ENCODE measurements around the gene EEF2K. TPM values are rescaled to one million over a fixed set of nuclear protein-coding genes. Genes with fewer than 3 reads are reported as not detected.
A peak's percentile ranks its signal among the peaks of the same experiment; 100 is the strongest.

The EEF2K gene
- total RNA-seq, 2 experiments from 2014 or later: 25.7 to 26.1 TPM

GRCh38 chr16:22284637-22285036 is 78.6 kb downstream of the EEF2K start:
- no peaks in the 10 kb centered on the region for H3K4me1 Mint-ChIP-seq
- POLR2A ChIA-PET: no interaction called here

GRCh38 chr16:22285080-22285479 is 79.0 kb downstream of the EEF2K start:
- ATAC-seq (ENCODE audit: low read depth): no peak

More at GRCh38 chr16:22284637-22285036, 78.6 kb downstream of the EEF2K start:
- Mint-ChIP-seq H3K9me3 (no peaks in the 10 kb centered on the region), H3K27ac (no peak overlapping the region), H3K36me3 (peaks cover 18% of the 10 kb centered on the region), H3K27me3 (no peaks in the 10 kb centered on the region), H3K4me3 (no peak overlapping the region)
- ATAC-seq (ENCODE audit: low read depth) (no peak), DNase-seq (no peak)

GRCh38 chr16:22291020-22291419 is 84.9 kb downstream of the EEF2K start:
- POLR2A ChIA-PET: no interaction called here
- no peak for DNase-seq
- no peak overlapping the region for H3K4me3 Mint-ChIP-seq
- no peaks in the 10 kb centered on the region for H3K9me3 Mint-ChIP-seq
- H3K4me1 Mint-ChIP-seq: peaks cover 6% of the 10 kb centered on the region
- peaks cover 2% of the 10 kb centered on the region for H3K27me3 Mint-ChIP-seq
- ATAC-seq (ENCODE audit: low read depth): no peak
- H3K36me3 Mint-ChIP-seq: peaks cover 2% of the 10 kb centered on the region
- H3K27ac Mint-ChIP-seq: no peak overlapping the region

More at GRCh38 chr16:22285080-22285479, 79.0 kb downstream of the EEF2K start:
- Mint-ChIP-seq H3K4me3 (no peak overlapping the region), H3K27ac (no peak overlapping the region), H3K9me3 (no peaks in the 10 kb centered on the region), H3K4me1 (no peaks in the 10 kb centered on the region), H3K27me3 (no peaks in the 10 kb centered on the region), H3K36me3 (peaks cover 18% of the 10 kb centered on the region)
- no peak for DNase-seq
- POLR2A ChIA-PET: no interaction called here

- peaks cover 10% of the 10 kb centered on the region for H3K4me1 Mint-ChIP-seq
- DNase-seq (no peak), ATAC-seq (ENCODE audit: low read depth) (no peak)
- H3K27me3 Mint-ChIP-seq: peaks cover 2% of the 10 kb centered on the region
- peaks cover 3% of the 10 kb centered on the region for H3K36me3 Mint-ChIP-seq
- peak overlapping the region; percentile 9 for H3K27ac Mint-ChIP-seq
- H3K4me3 Mint-ChIP-seq: no peak overlapping the region
- POLR2A ChIA-PET: no interaction called here
- no peaks in the 10 kb centered on the region for H3K9me3 Mint-ChIP-seq
Measured at GRCh38 chr16:22291860-22292318, 85.8 kb downstream of the EEF2K start.

- Mint-ChIP-seq H3K27me3 (peaks cover 2% of the 10 kb centered on the region), H3K4me3 (no peak overlapping the region), H3K36me3 (peaks cover 5% of the 10 kb centered on the region), H3K9me3 (no peaks in the 10 kb centered on the region), H3K4me1 (peaks cover 10% of the 10 kb centered on the region), H3K27ac (no peak overlapping the region)
- POLR2A ChIA-PET: no interaction called here
- DNase-seq (no peak), ATAC-seq (ENCODE audit: low read depth) (no peak)
Measured at GRCh38 chr16:22292320-22292719, 86.2 kb downstream of the EEF2K start.

GRCh38 chr16:22293137-22294106 is 87.3 kb downstream of the EEF2K start:
- no peak for DNase-seq
- Mint-ChIP-seq H3K27me3 (peaks cover 2% of the 10 kb centered on the region), H3K36me3 (peaks cover 8% of the 10 kb centered on the region), H3K9me3 (no peaks in the 10 kb centered on the region), H3K4me3 (no peak overlapping the region), H3K27ac (no peak overlapping the region), H3K4me1 (peaks cover 14% of the 10 kb centered on the region)
- POLR2A ChIA-PET: interaction anchor here (0.7 kb wide), 1 partner anchor 51 kb away, joined by 7 read pairs; no protein-coding TSS in a partner anchor
- ATAC-seq (ENCODE audit: low read depth): no peak

GRCh38 chr16:22296225-22297113 is 90.4 kb downstream of the EEF2K start:
- POLR2A ChIA-PET: interaction anchor here (0.7 to 4.0 kb wide), 4 partner anchors 56 to 105 kb away, joined by 3 to 38 read pairs (median 20); partner anchors contain the start of gene EEF2K
- no peak for ATAC-seq (ENCODE audit: low read depth)

GRCh38 chr16:22297114-22297870 is 91.2 kb downstream of the EEF2K start, which contains the start of gene POLR3E:
TSS of gene POLR3E (plus strand) at chr16:22297409. CDS start at chr16:22302969, 5,560 bp downstream.
- H3K4me1 Mint-ChIP-seq: peaks cover 32% of the 10 kb centered on the region
- H3K36me3 Mint-ChIP-seq: peaks cover 8% of the 10 kb centered on the region

More at GRCh38 chr16:22296225-22297113, 90.4 kb downstream of the EEF2K start:
- peaks cover 2% of the 10 kb centered on the region for H3K27me3 Mint-ChIP-seq
- DNase-seq: no peak
- peak overlapping the region; percentile 95 for H3K27ac Mint-ChIP-seq
- peaks cover 32% of the 10 kb centered on the region for H3K4me1 Mint-ChIP-seq
- peak overlapping the region; percentile 93 for H3K4me3 Mint-ChIP-seq
- H3K36me3 Mint-ChIP-seq: peaks cover 7% of the 10 kb centered on the region
- H3K9me3 Mint-ChIP-seq: no peaks in the 10 kb centered on the region

GRCh38 chr16:22297871-22298733 is 92.0 kb downstream of the EEF2K start:
- POLR2A ChIA-PET: interaction anchor here (1.3 to 4.0 kb wide), 6 partner anchors 58 to 107 kb away, joined by 4 to 38 read pairs (median 9); partner anchors contain the start of gene EEF2K
- H3K4me3 Mint-ChIP-seq: peak overlapping the region; percentile 93
- ATAC-seq (ENCODE audit: low read depth): peak; percentile 43

More at GRCh38 chr16:22297114-22297870, 91.2 kb downstream of the EEF2K start, which contains the start of gene POLR3E:
- Mint-ChIP-seq H3K9me3 (no peaks in the 10 kb centered on the region), H3K27me3 (peaks cover 2% of the 10 kb centered on the region), H3K27ac (peak within 1 kb of the TSS; percentile 95), H3K4me3 (peak within 1 kb of the TSS; percentile 93)
- peak; percentile 100 for DNase-seq
- POLR2A ChIA-PET: interaction anchor here (1.5 to 4.0 kb wide), 5 partner anchors 57 to 106 kb away, joined by 6 to 38 read pairs (median 12); partner anchors contain the start of gene EEF2K
- ATAC-seq (ENCODE audit: low read depth): peak; percentile 82

GRCh38 chr16:22299036-22299435 is 93.0 kb downstream of the EEF2K start:
- H3K27me3 Mint-ChIP-seq: peaks cover 2% of the 10 kb centered on the region
- no peak for DNase-seq
- no peaks in the 10 kb centered on the region for H3K9me3 Mint-ChIP-seq
- H3K4me3 Mint-ChIP-seq: peak overlapping the region; percentile 93
- H3K36me3 Mint-ChIP-seq: peaks cover 13% of the 10 kb centered on the region
- peaks cover 32% of the 10 kb centered on the region for H3K4me1 Mint-ChIP-seq
- no peak for ATAC-seq (ENCODE audit: low read depth)
- POLR2A ChIA-PET: interaction anchor here (0.7 to 4.0 kb wide), 6 partner anchors 59 to 228 kb away, joined by 4 to 38 read pairs (median 6); partner anchors contain the start of gene EEF2K
- H3K27ac Mint-ChIP-seq: peak overlapping the region; percentile 95

More at GRCh38 chr16:22297871-22298733, 92.0 kb downstream of the EEF2K start:
- no peaks in the 10 kb centered on the region for H3K9me3 Mint-ChIP-seq
- H3K4me1 Mint-ChIP-seq: peaks cover 32% of the 10 kb centered on the region
- peaks cover 10% of the 10 kb centered on the region for H3K36me3 Mint-ChIP-seq
- H3K27ac Mint-ChIP-seq: peak overlapping the region; percentile 95
- H3K27me3 Mint-ChIP-seq: peaks cover 2% of the 10 kb centered on the region
- DNase-seq: peak; percentile 63

- no peaks in the 10 kb centered on the region for H3K27me3 Mint-ChIP-seq
- H3K36me3 Mint-ChIP-seq: peaks cover 17% of the 10 kb centered on the region
- no peak overlapping the region for H3K4me3 Mint-ChIP-seq
- no peaks in the 10 kb centered on the region for H3K9me3 Mint-ChIP-seq
- DNase-seq: peak; percentile 59
- ATAC-seq (ENCODE audit: low read depth): peak; percentile 14
- POLR2A ChIA-PET: interaction anchor here (0.5 kb wide), 1 partner anchor 104 kb away, joined by 7 read pairs; no protein-coding TSS in a partner anchor
- H3K4me1 Mint-ChIP-seq: peaks cover 35% of the 10 kb centered on the region
- peak overlapping the region; percentile 31 for H3K27ac Mint-ChIP-seq
Measured at GRCh38 chr16:22300427-22301071, 94.5 kb downstream of the EEF2K start.
